ENCODE measurements around the gene IFNE. TPM values are rescaled to one million over a fixed set of nuclear protein-coding genes. Genes with fewer than 3 reads are reported as not detected.

IFNE gene, protein sequence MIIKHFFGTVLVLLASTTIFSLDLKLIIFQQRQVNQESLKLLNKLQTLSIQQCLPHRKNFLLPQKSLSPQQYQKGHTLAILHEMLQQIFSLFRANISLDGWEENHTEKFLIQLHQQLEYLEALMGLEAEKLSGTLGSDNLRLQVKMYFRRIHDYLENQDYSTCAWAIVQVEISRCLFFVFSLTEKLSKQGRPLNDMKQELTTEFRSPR
- not detected for total RNA-seq

DNA sequence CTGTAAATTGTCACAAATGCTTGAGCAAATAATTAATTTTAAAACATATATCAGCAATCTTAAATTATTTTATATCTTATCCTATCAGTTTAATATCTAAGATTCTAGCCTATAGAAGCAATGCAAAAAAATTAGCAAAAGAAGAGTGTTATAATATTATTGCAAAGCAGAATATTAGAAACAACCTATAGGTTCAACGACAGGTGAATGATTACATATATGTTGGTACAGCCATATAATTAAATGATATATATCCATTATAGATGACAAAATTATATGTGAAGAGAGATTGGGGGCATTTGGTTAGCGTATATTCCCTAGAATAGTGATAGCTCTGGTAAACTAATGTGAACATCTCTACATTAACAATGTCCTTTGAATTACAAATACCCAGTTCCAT, at the start of gene IFNE:
IFNE (minus strand) TSS at position 101 of the 400 bp plus-strand sequence. CDS start 619 bp downstream, outside the sequence.
- no peak for DNase-seq

DNA sequence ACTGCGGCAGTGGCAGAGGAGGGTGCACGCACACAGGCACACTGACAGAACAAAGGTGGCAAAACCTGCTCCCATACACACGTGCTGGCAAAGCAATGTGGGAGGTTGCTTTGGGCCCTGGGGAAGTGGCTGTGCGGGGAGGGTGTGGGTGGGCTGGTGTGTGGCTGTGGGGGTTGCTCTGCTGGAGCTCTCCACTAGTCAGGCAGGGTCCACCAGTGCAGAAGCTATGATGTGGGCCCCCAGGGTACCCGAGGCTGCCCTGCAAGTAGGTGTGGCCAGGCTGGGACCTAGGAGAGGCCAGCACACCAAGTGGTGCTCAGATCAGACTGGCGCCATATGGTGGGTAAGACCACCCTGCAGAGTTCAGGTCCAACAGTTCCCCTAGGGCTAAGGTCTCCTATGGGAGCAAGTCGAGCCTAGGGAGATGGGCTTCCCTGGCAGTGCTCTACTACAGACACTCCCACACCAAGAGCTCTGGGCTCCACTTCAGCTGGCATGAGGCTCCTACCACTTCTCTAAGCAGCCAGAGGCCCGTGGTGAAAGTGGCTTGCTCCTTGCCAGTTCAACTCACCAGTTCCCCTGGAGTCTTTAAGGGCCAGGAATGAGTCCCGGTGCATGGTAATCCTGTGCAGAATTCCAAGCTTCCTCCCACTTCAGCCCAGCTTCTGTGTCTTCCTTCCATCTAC, 46.2 kb upstream of the IFNE start:
- DNase-seq = no peak

DNA sequence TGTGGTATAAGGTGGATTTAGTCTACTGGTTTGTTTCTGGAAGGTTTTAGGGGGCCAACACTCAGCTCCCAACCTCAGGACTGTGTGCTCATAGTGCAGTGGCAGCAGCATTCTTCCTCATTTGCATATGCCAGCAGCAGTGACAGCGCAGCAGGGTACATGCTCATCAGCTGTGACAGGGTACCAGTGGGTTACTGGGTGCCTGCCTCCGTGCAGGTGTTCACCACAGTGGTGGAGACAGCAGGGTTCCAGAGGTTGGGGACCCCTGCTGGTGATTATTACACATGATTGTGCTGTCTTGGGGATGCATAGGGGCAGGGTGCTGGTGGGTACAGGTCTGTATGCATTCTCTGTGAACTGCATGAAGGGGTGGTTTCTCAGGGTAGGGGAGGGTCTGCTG, 45.5 kb upstream of the IFNE start:
- no peak for DNase-seq

DNA sequence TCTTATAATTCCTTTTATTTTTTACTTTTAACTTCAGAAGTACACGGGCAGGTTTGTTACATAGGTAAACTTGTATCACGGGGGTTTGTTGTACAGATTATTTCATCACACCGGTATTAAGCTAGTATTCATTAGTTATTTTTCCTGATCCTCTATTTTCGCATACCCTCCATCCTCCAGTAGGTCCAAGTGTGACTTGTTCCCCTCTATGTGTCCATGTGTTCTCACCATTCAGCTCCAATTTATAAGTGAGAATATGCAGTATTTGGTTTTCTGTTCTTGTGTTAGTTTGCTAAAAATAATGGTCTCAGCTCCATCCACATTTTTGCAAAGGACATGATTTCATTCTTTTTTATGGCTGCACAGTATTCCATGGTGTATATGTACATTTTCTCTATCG, 43.1 kb upstream of the IFNE start:
- no peak for DNase-seq

DNA sequence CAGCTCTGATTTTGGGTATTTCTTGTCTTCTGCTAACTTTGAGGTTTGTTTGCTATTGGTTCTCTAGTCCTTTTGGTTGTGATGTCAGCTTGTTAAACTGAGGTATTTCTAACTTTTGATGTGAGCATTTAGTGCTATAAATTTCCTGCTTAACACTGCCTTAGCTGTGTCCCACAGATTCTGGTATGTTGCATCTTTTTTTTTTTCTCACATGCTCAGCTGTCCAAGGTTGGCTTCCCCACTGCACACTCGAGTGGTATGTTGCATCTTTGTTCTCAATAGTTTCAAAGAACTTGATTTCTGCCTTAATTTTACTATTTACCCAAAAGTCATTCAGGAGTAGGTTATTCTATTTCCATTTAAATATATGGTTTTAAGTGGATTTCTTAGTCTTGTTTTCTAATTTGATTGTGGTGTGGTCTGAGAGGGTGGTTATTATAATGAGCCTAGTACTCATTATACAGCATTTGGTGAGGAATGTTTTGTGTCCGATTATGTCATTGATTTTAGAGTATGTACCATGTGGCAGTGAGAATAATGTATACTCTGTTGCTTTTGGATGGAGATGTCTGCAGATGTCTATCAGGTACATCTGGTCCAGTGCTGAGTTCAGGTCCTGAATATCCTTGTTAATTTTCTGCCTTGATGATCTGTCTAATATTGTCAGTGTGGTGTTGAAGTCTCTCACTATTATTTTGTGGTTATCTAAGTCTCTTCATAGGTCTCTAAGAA, 42.2 kb upstream of the IFNE start:
- no peak for DNase-seq

DNA sequence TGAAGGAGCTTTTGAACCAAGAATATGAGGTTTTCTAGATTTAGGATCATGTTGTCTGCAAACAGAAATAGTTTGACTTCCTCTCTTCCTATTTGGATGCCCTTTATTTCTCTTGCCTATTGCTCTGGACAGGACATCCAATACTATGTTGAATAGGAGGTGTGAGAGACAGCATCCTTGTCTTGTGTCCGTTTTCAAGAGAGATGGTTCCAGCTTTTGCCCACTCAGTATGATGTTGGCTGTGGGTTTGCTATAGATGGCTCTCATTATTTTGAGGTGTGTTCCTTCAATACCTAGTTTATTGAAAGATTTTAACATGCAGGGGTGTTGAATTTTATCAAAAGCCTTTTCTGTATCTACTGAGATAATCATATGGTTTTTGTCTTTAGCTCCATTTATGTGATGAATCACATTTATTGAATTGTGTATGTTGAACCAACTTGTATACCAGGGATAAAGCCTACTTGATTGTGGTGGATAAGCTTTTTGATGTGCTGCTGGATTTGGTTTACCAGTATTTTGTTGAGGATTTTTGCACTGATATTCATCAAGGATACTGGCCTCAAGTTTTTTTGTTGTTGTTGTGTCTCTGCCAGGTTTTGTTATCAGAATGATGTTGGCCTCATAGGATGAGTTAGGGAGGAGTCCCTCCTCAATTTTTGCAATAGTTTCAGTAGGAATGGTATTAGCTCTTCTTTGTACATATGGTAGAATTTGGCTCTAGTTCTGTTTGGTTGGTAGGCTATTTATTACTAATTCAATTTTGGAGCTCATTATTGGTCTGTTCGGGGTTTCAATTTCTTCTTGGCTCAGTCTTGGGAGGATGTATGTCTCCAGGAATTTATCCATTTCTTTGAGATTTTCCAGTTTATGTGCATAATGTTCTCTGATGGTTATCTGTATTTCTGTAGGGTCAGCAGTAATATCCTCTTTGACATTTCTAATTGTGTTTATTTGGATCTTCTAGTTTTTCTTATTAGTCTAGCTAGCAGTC, 41.2 kb upstream of the IFNE start:
- DNase-seq = no peak

DNA sequence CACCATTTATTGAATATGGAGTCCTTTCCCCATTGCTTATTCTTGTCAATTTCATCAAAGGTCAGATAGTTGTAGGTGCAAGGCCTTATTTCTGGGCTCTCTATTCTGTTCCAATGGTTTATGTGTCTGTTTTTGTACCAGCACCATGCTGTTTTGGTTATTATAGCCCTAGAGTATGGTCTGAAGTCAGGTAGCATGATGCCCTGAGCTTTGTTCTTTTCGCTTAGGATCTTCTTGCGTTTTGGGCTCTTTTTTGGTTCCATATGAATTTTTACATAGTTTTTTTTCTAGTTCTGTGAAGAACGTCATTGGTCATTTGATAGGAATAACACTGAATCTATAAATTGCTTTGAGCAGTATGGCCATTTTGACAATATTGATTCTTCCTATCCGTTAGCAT, 40.2 kb upstream of the IFNE start:
- no peak for DNase-seq

DNA sequence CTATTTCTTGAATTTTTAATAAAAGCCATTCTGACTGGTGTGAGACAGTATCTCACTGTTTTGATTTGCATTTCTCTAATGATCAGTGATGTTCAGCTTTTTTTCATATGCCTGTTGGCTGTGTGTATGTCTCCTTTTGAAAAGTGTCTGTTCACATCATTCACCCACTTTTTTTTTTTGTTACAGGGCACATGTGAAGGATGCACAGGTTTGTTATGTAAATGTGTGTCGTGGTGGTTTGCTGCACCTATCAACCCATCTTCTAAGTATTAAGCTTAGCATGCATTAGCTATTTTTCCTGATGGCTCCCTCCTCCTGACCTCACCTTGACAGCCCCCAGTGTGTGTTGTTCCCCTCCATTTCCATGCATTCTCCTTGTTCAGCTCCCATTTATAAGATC, 39.3 kb upstream of the IFNE start:
- no peak for DNase-seq

DNA sequence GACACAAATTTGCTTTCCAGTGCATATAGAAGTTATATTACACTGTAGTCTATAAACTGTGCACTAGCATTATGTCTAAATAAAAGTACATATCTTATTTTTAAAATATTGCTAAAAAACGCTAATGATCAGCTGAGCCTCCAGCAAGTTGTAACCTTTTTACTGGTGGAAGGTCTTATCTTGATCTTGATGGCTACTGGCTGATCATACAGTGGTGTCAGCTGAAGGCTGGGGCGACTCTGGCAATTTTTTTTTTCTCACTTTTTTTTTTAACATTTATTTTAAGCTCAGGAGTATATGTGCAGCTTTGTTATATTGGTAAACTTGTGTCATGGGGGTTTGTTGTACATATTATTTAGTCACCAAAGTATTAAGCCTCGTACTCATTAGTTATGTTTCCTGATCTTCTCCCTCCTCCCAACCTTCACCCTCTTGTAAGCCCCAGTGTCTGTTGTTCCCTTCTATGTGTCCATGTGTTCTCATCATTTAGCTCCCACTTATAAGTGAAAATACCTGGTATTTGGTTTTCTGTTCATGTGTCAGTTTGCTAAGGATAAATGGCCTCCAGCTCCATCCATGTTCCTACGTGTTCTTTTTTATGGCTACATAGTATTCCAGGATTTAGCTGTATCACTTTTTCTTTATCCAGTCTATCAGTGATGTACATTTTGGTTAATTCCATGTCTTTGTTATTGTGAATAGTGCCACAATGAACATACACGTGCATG, 38.6 kb upstream of the IFNE start:
- no peak for DNase-seq

DNA sequence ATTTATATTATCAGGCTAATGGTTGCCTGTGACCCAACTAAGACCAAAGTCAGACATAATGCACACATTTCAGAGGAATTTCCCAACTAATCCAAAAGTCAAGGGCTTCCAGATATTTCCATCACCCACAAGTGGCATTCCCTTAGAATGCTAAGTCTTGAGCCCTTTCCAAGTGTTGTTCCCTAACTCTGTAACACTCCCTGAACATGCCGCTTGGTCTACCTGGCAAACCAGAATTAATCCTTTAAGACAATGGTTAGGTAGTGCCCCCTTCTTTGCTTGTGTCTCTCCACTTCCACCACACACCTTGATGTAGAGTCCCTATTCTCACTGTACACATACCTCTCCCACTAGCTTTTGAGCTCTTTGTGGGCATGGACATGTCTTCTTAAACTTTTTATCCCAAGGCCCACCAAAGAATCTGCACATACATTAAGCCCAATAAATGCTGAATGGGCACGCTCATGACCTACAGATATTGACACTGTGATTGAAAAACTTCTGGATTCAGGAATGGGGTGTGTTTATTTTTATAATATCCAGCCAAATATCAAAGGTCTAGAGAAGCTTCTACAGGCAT, 37.8 kb upstream of the IFNE start:
- no peak for DNase-seq

DNA sequence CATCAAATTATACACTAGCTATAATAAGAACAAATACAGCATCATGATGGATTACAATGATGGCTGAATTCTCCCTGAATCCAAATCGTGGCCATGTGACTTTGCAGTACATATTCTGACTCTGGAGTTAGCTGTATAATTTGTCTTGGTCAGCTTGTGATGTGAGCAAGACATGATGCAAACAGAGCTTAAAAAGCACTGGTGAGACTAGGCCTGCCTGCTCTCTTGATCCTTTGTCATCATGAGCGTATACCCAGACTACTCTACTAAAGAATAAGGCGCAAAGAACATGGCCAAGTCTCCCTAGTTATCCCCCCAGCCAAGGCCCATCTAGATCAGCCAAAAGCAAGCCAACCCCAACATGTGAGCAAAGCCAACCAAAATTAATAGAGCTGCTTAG, 34.7 kb upstream of the IFNE start:
- DNase-seq = no peak

DNA sequence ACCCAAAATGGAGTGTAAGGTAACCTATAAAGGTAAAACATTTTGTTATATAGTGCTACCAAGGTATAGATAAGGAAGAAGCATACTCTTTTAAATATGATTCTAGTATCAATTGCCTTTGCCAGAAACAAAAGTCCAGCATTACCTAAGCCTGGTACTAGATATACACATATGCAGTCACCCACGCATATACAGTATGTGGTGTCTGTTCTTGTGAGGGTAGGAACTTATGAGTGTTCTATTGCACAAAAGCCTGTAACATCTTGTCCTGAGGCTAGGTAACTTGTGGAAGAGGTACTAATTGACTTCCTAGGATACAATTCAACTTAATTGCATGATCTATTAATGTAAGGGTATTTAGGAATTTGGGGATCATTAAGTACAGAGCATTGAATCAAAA, 31.3 kb upstream of the IFNE start:
- no peak for DNase-seq

DNA sequence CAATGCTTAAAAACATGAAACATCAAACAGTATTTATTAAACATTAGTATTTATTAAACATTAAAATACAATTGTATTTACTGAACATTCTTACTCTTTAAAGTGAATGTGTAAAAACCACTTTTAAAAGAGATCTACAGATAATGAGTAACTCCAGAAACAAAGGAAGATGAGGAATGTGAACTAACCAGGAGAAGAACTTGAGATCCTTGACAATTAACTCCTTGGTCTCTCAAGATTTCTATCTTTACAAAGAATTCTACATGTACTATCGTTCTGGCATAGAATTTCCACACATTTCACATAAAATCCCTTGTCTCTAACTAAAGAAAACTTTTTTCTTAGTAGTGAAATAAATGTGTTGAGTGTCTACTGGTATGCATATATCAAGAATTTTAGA, 28.7 kb upstream of the IFNE start:
- no peak for DNase-seq

DNA sequence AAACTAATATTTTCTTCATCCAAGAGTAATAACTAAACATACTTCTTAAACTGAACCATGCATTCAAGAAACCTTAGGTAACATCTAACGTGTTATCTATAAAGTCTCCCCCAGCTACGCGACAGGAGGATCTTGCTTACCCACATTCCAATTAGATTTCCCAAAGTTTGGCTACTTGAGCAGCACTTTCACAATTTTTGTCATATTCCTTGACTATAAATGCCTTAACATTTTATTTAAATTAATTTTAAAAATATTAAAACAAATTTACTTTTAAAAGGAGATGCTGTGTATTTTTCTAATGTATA, 25.3 kb upstream of the IFNE start:
- no peak for DNase-seq

DNA sequence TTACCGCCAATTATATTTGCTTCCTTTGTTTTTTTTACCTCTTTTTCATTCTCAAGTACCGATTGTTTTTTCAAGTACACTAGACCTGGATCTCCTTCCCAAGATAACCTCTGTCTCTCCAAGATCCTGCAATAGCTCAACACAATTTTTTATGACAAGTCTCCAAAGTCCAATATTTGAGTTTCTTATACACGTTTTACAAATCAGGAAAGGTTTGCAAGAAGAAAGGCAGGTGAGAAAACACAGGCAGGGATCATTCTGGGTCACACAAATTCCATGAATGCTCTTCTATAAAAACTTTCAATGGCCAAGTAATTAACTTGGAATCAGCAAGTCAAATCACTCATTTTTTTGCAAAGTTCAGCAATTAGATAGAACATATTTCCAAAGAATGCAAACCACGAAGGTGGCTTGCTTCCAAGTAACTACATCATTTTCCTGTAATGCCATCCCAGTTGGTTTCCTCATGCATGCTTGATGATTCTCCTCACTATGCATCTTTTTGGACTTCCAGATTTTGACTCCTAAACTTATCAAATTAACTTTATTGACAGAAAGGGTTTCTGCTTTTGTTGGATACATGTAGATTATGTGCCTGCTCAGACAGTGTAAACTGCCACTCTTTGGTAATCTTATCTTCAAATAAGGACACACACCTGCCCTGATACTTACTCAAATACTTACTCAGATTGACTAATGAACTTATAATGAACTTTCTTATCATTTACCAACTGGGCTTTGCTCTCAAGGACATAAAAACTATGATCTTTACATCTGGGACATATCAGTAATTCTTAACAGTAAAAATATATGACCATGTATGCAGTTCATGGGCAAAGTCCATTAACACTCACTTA, 24.7 kb upstream of the IFNE start:
- DNase-seq = no peak

DNA sequence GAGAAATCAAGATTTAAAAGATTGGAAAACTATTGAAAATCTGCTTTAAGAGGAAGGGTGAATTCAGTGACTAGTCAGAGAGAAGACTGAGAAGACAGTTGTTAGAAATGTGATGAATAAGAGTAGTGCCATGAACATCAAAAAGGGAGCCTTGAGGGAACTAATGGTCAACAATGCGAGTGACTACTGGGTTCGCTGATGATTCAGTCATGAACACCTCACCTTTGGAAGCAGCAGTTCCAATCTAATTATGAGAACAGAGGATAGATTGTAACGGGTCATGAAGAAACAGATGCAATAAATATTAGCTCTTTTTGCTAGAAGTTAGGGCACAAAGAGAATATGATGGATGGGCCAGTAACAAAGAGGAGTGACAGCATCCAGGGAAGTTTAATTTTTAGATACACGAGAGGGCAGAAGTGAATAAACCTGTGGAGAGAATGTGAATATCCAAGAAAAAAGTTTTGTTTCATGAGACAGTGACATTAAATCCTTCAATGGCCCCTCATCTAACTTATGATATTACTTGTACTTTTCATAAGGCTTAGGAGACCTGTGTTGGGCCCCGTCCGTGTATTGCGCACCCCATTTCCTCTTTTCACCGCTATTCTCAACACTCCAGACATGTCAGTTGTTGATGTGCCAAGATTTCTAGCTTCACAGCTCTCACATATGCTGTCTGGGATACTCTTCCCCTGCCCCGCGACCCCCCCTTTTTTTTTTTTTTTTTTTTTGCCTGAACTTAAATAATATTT, 23.5 kb upstream of the IFNE start:
- no peak for DNase-seq

DNA sequence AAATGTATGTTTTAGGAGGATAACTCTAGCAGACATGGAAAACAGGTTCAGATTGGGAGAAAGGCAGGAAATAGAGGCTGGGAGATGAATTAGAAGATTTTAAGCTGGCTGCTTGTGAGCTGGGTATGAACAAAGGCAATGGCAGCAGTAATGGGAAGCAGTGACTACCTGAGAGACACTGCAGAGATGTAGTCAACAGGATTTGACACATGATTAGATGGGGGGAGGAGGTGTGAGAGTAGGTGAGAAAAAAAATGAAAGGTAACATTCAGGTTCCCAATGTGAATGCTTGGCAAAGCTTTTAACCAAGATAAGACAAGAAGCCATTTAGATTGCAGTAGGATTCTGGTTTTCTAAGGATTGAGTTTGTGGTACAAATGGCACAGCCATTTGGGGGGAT, 22.8 kb upstream of the IFNE start:
- no peak for DNase-seq

DNA sequence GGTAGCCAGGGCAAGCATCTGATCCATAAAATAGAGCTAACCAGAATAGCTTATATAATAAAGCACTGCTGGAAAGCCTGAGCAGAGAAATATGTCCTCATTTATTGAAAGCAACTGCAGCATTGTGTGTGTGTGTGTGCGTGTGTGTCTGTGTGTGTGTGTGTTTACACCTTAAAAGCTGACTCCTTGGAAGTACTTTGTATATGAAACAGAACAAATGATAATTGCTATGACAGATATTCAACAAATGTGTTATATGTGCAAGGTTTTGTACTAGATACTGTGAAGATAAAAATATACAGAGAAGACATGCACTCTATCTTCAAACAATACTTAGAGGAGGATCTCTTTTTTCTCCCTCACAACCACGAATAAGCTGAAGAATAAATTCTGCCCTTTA, 22.0 kb upstream of the IFNE start:
- no peak for DNase-seq

DNA sequence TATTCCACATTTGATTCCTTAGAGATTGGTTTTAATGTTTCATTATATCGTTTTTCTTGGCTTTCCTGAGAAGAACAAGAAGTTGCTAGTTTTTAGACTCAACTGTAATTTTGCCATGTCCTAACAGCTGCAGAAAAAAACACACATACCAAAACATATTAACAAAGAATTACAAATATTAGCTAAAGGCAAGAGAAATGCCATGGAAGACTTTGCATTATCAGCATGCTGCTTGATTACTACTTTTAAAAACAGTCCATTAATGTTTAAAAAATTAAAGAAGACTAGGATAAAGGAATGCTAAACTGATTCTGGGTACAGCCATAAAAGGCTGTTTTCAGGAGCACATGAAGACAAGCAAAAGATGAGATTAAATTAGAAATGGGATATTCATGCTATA, 20.5 kb upstream of the IFNE start:
- DNase-seq = no peak

DNA sequence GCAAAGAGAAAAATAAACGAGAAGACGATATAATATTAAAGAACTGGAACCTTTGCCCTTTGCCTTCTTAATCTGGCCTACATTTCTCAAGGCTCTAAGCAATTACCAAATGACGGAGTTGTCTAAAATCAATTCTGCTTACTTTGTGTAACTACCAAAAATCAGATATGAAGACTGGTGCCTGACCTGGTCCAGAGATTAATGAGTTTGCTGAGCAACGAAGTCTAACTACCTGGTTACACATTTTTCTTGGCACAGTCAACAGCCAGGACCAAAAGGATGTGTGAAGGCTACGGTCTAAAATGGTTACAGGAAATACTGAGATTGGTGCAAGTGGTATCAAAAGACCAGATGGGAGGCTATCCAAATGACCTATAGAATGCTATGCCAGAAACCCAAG, 17.8 kb upstream of the IFNE start:
- no peak for DNase-seq
